HG03575 (cell line): ENCODE data around the gene BCAR1.
"Not testable (repeated sequence)": the region's sequence is repeated elsewhere in the genome, so short reads cannot be mapped to it uniquely, and the experiment has no call there.

Experiments
- ATAC-seq: cut with Tn5 transposase; IDR thresholded peaks from one replicate; pipeline ENCODE4 v1.9.1; 2021; ENCODE audit not compliant: unreplicated experiment, insufficient number of reproducible peaks, low FRiP score; ENCODE audit errors: extremely low read depth

Gene BCAR1

DNA sequence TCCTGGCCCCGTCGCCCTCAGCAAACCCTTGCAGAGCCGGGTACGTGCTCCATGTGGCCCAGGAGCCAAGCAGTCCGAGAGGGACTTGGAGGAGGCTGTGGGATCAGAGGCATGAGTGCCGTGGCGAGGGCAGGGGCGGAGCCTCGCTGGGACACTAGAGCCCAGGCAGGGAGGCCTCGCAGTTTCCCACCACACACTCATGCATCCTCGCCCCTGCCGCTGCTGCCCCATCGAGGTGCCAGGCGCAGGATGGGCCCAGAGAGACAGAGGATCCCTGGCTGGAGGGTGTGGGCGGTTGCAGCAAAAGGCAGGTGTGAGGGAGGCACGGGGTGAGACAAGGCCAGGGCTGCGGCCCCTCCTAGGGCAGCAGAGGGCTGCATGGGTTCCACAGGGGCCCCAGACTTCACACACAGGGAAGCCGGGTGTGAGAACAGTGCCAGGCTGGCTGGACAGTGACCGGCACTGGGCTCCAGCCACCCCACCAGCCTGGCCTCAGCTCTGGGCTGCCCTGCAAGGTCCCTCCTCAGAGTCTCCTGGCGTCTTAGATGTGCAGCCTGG lies 7.7 kb downstream of the BCAR1 start:
- no peak for ATAC-seq

DNA sequence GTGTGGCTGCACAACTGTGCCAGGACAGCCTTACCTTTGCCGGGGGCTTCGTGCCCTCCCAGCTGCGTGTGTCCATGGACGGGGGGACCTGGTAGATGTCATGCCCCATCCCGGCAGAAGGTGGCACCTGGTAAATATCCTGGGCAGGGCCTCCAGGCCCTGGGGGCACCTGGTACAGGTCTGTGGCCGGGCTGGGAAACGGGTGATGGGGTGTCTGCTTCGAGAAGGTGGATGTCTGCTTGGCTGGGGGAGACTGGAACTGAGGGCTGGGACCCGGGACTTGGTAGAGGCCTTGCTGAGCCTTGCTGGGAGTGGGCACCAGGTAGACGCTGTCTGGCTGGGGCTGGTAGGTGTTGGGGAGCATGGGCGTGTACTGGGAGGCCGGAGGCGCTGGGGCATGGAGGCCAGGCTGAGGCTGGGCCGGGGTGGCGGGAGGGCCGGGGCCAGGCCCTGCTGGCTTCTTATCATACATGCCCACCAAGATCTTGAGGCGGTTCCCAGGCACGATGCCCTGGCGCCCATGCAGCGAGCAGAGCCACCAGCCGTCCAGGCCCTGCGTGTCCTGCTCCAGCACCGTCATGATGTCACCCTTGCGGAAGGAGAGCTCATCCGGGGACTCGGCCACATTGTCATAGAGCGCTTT lies 8.9 kb downstream of the BCAR1 start:
- not testable (repeated sequence) for ATAC-seq

DNA sequence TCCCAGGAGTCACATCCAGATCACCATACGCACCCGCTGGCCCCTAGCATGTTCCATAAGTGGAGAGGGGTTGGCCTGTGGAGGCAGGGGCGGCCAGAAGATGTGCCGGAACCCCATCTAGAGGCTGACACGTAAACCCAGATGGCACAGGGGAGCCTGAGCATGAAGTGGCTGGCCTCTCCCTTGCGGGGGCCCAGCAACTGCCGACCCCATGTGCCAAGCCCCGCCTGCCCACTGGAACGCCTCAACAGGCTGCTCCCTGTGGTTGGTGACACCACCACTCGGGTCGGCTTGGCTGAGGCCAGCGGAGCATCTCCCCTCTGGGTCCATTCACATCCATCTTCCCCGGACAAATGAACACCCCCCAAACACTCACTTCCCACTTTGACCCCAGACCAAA lies 9.5 kb downstream of the BCAR1 start:
- ATAC-seq = no peak

DNA sequence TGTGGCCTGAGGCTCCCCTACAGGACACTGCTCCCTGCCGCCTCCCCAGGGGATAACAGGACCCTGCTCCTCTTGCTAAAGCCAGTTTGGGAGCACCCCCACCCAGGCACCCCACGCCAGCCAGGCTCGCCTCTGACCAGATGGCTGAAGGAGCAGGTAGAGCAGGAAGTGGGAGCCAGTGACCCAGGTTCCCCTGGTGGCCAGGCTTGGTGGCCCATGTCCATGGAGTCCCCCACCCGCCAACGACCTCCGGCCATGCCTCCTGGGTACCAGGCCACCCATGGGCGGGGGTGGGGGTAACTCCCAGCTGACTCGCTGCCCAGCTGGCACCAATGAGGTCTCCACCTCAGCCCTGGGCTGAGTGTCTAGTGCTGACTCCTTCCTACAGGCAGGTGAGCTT lies 10.0 kb downstream of the BCAR1 start:
- no peak for ATAC-seq

DNA sequence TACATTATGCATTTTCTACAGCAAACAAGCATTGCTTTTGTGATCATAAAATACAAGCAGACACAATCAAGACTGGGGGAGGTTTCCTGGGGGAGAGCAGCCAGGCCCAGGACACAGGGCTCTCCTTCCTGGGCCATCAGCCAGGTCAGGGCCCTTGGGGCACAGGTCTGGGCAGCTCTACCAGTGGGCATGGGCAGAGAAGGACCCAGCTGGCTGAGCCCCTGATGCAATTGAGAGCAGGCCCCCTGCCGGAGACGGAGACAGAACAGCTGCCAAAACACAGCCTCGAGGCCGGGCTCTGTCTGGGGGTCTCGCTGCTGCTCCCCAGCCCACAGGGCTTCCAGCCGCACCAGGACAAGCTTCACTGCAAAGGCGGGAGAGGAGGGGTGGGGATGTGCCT lies 10.8 kb downstream of the BCAR1 start:
- not testable (repeated sequence) for ATAC-seq

DNA sequence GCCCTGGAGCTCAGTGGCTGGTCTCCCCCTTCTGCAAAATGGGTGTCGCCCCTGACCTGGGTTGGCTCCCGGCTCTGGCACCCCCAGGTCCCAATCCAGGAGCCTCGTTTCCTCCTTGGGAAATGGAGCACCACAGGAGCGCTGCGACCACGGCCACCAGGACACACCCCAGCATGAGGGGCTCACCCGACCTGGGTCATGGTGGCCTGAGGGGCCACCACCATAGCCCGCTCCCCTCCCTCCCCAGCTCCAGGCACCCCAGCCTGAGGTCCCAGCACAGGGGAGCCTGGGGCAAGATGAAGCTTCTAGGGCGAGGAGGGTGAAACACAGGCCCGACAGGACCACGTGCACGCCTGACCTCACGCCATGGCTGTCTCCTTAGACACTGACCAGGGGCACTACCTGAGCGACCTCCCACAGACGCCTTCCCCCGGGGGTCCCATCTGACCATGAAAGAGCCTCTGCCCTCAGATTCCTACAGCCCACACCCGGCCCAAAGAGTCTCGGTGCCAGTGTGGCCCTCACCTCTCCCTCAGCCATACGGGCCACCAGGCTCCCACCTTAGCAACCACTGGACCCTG lies 11.8 kb downstream of the BCAR1 start:
- ATAC-seq = no peak

DNA sequence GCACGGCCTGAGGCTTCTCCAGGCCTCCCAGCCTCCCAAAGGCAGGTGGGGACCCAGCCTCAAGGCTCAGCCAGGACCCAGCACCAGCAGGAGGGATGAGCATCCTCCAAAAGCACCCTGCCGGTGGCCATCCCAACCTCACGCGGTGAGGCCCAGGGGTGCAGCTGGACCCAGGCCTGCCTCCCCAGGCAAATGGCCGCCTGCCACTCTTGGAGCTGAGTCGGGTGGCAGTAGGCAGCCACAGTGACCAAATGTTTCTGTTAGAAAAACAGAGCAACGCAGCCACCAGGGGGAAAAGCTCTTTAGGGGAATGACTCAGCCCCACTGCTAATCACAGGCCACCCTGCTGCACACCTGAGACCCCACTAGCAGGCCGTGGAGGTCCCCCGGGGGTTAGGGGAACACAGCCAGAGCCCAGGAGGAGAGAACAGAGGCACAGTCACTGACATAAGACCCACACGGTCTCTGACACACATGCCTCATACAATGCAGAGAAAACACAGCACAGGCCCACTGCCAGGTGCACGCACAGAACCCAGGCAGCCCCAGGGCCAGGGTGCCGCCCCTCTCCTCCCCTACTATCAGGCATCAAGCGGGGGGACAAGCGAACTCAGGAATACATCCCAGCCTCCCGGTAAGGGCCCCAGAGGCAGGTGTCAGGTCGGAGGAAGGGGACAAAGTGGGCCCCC lies 12.4 kb downstream of the BCAR1 start:
- no peak for ATAC-seq

DNA sequence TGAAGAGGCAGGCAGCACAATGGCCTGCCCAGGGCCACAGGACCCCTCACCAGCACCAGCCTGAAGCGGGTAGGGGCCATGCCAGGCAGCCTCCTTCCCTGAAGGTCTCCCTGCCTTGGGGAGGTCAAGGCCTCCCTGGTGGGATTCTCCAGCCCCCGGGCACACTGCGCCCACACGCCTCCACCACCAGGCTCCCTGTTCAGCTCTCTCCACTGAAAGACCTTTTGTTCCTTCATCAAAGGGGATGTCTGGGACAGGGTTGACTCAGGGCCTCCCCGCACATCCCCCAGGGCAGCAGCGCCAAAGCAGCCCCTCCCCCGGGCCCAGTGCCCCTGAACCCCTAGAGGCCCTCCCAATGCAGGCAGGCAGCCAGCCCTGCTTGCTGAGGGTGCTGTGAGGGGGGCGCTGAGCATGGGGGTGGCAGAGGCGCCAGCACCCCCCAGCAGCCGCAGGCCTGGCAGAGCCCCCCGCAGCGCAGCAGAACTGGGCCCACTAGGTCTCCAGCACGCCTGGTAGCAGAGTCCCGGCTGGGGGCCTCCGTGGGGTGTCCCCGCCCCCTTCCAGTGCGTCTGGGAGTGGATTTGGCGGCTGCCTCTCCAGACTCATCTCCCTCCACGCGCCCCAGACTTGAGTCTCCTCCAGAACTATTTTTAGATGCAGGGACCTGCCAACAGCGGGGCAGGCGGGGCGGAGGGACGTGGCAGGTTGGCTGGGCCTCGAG lies 13.1 kb downstream of the BCAR1 start:
- no peak for ATAC-seq

DNA sequence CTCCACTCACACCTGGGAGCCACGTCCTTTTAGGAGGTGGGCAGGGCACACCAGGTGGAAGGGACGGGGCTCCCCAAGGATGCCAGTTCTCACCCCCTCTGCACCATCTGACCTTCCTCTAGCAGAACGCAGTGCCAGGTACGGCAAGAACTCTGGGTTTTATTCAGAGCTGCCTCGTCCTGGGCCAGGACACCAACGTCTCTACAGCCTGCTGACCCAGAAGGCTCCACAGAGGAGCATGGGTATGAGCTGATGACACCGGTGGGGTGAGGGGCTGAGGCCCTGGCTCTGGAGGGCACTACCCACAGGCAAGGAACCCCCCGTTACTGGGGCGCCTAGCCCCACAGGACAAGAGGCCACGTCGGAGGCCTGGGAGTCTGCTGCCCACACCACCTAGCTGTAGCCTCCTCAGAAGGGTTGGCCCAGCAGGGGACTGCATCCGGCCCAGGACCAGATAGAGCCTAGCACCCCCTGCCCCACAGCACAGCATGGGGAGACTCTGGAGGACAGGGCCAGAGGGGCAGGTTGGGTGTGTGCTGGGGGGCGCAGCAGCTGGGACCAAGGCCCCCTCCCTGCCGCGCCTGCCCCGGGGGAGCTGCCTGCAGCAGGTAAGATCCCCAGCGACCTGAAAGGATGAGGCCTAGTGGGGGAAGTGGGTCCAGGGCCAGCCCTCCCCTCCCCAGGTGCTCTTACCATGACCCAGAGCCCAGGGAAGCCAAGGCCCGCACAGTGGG lies 13.9 kb downstream of the BCAR1 start:
- no peak for ATAC-seq

DNA sequence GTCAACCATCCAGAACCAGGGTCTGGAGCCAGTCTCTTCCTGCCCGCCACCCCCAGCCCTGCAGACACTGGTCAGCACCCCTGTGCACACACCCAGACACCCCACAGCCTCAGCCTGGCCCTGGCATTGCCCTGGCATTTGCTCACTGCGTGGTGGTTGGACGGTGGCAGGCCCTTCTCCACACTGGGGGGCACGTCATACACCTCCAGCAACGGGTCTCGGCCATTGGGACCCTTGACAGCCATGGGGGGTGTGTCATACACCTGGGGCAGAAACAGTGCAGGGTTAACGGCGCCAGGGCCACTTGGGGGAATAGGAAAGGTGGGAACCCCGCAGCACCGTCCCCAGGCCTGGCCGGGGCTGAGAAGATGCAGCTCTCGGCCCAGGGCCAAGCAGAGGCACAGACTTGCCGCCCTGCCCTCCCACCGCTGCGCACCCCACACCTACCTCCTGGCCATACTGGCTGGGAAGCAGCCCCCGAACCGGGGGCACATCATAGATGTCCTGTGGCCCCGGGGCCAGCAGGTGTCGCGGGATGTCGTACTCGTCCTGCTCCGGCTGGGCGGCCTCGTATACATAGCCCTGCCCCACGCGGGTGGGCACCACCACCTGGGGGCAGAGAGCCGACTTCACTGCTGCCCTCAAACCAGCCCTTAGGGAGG lies 14.6 kb downstream of the BCAR1 start:
- ATAC-seq = no peak

DNA sequence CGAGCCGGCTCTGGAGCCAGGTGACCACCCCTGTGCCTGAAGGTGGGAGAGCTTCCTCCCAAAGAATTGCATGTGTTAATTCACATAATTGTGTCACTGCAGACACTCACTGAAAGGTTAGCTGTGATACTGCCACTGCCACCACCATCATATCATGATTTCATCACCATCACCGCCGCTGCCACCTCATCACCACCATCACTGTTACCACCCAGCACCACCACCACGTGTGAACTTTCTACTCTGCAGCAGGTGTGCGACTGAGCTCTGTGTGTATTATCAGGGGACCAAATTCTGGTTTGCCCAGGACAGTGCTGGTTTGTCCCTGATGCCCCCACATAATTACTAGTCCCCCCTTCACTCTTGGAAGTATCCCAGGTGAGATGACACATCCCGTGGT lies 15.2 kb downstream of the BCAR1 start:
- ATAC-seq = no peak

DNA sequence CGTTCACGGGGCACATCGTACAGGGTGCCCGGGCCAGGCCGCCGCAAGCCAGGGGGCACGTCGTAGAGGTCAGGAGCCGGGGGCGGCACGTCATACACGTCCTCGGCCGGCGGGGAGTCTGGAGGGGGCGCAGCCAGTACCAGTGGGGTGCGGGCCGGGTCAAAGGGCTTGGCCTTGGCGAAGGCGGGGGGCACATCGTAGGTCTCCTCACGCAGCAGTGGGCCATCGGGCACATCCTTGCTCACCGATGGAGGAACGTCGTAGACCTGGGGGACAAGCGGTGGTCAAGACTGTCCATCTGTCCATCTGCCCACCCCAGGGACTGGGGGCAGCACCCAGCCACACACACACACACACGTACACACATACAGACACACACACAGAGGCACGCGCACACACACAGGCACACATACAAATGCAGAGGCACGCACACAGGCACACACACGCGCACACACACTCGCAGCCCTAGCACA lies 15.7 kb downstream of the BCAR1 start:
- no peak for ATAC-seq

DNA sequence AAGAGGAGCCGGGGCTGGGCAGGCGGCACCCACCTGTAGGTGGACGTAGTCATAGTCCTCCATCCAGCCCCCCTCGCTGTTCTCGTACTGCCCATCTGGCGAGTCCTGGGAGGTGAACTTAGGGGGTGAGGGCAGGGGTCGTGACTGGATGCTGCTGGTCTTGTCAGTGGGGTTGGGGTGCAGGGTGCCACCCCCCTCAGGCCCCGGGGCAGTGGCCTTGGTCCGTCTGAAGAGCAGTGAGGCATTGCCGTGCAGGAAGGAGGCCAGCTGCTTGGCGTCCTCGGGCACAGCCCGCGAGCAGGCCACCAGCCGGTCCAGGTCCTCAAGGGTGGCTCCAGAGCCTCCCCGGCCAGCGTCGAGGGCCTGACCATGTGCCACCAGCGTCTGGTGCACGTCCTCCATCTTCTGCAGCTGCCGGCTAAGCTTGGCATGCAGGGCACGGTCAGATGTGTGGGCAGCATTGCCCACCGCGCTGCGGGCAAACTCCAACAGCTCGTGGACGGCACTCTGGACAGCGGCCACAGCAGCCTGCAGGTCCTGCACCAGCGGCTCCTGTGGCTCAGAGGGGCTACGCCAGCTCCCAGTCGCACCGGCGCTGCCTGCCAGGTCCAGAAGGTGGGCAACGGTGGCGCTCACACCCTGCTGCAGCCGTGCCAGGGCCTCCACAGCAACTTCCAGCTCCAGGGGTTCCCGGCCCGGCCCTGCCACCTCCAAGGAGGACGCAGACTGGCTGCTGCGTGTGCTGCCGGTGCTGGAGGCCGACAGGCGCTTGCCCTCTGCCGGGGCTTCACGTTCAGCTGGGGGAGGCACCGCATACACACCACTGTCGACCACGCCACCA lies 16.3 kb downstream of the BCAR1 start:
- ATAC-seq = no peak

DNA sequence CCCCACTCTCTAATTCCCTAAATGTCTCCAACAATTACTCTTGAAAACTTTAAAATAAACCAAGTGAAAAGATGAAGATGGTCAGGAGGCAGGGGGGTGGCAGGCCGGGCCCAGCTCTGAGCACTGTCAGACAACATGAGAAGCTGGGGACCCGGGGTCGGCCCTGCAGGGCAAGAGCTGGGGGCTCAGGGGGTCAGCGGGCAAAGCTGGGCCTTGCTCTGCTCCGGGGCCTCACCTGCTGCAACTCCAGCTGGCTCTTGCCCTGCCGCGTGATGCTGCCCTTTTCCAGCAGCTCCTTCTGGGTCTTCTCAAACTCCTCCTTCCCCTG lies 17.8 kb downstream of the BCAR1 start:
- no peak for ATAC-seq

DNA sequence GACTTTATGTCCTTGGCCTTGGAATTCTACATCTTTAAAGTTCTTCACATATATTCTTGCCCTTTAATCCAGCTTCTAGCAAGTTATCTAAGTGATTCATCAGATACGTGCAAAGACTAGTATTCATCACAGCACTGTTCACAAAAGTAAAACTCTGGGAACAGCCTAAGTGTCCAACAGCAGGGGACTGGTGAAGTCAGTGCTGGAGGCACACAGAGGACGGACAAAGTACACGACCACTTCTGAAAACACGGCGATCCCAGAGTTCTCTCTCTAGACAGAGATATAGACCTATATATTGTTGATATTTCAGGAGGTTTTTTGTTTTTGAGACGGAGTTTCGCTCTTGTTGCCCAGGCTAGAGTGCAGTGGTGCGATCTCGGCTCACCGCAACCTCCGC lies 19.9 kb downstream of the BCAR1 start:
- no peak for ATAC-seq

DNA sequence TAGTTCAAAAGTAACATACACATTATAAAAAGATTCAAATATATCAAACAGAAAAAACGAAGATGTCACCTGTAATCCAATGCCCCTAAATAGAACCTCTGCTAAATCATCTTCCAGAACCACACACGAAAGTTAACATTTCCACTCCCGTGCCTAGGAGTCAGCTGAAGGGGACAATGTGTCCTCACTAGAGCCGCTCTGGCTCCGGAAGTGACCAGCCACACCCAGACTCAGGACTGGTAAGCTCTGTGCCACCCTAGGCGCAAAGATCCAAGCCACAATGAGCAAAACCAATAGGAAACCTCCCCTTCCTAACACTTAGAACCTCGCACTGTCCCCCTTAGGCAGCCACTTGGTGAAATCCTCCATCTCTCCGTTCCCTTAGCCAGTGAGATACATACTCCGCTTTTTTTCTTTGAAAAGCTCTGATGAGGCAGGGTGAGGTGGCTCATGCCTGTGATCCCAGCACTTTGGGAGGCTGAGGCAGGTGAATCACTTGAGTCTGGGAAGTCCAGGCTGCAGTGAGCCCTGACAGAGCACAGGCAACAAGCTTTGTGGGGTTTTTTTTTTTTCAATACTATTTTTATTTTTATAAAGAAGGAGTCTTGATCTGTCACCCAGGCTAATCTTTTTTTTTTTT lies 20.8 kb downstream of the BCAR1 start:
- no peak for ATAC-seq
